HEK293 (cell line): ENCODE results near the gene SCGB3A1.

Experiments
- BCL6B ChIP-seq: fragments of 450-650 bp; formaldehyde crosslinking; IDR thresholded peaks from 2 replicates; pipeline ENCODE4 v1.5.1; 2017; ENCODE audit warnings: missing biosample characterization, missing genetic modification characterization
- FEZF1 ChIP-seq: fragments of 450-650 bp; formaldehyde crosslinking; IDR thresholded peaks from 2 replicates; pipeline ENCODE4 v1.5.1; 2016; ENCODE audit warnings: missing biosample characterization, missing genetic modification characterization
- KLF17 ChIP-seq: fragments of 450-650 bp; formaldehyde crosslinking; IDR thresholded peaks from 2 replicates; pipeline ENCODE4 v1.5.1; 2016; ENCODE audit warnings: missing biosample characterization, missing genetic modification characterization
- KLF9 ChIP-seq: fragments of 450-650 bp; formaldehyde crosslinking; IDR thresholded peaks from 2 replicates; pipeline ENCODE4 v1.5.1; 2016; ENCODE audit warnings: missing biosample characterization, missing genetic modification characterization, low read depth
- MYNN ChIP-seq: fragments of 450-650 bp; formaldehyde crosslinking; IDR thresholded peaks from 2 replicates; pipeline ENCODE4 v1.5.1; 2016; ENCODE audit warnings: missing biosample characterization, missing genetic modification characterization, borderline replicate concordance
- PRDM4 ChIP-seq: fragments of 450-650 bp; formaldehyde crosslinking; IDR thresholded peaks from 2 replicates; pipeline ENCODE4 v1.5.1; 2017; ENCODE audit warnings: missing biosample characterization, missing genetic modification characterization
- TCF7L2 ChIP-seq: IDR thresholded peaks from 2 replicates; pipeline ENCODE4 v1.6.1; 2011; ENCODE audit warnings: low read depth, mild to moderate bottlenecking, inconsistent platforms, low read length, moderate library complexity, borderline replicate concordance
- YY1 ChIP-seq: fragments of 450-650 bp; formaldehyde crosslinking; IDR thresholded peaks from 2 replicates; pipeline ENCODE4 v1.5.1; 2018; ENCODE audit warnings: missing biosample characterization, missing genetic modification characterization
- ZBTB20 ChIP-seq: fragments of 450-650 bp; formaldehyde crosslinking; IDR thresholded peaks from 2 replicates; pipeline ENCODE4 v1.5.1; 2016; ENCODE audit warnings: missing biosample characterization, missing genetic modification characterization
- ZBTB44 ChIP-seq: fragments of 450-650 bp; IDR thresholded peaks from 2 replicates; pipeline ENCODE4 v1.5.1; 2018; ENCODE audit warnings: missing biosample characterization, mild to moderate bottlenecking, missing genetic modification characterization
- ZFP37 ChIP-seq: fragments of 450-650 bp; formaldehyde crosslinking; IDR thresholded peaks from 2 replicates; pipeline ENCODE4 v1.5.1; 2016; ENCODE audit warnings: missing biosample characterization, missing genetic modification characterization
- ZNF19 ChIP-seq: fragments of 450-650 bp; formaldehyde crosslinking; IDR thresholded peaks from 2 replicates; pipeline ENCODE4; 2016; ENCODE audit warnings: missing biosample characterization, missing genetic modification characterization, low read depth
- ZNF311 ChIP-seq: fragments of 450-650 bp; formaldehyde crosslinking; IDR thresholded peaks from 2 replicates; pipeline ENCODE4 v1.5.1; 2017; ENCODE audit warnings: missing biosample characterization, missing genetic modification characterization, borderline replicate concordance
- ZNF449 ChIP-seq: fragments of 450-650 bp; formaldehyde crosslinking; IDR thresholded peaks from 2 replicates; pipeline ENCODE4 v1.5.1; 2017; ENCODE audit warnings: missing biosample characterization, mild to moderate bottlenecking, missing genetic modification characterization, moderate library complexity
- ZNF488 ChIP-seq: fragments of 450-650 bp; formaldehyde crosslinking; IDR thresholded peaks from 2 replicates; pipeline ENCODE4 v1.5.1; 2016; ENCODE audit warnings: missing biosample characterization, missing genetic modification characterization
- ZNF530 ChIP-seq: fragments of 450-650 bp; formaldehyde crosslinking; IDR thresholded peaks from 2 replicates; pipeline ENCODE4 v1.5.1; 2016; ENCODE audit warnings: low read depth, missing biosample characterization, missing genetic modification characterization
- ZNF624 ChIP-seq: fragments of 450-650 bp; formaldehyde crosslinking; IDR thresholded peaks from 2 replicates; pipeline ENCODE4 v1.5.1; 2017; ENCODE audit warnings: missing biosample characterization, missing genetic modification characterization
- ZNF670 ChIP-seq: fragments of 450-650 bp; formaldehyde crosslinking; IDR thresholded peaks from 2 replicates; pipeline ENCODE4 v1.5.1; 2016; ENCODE audit warnings: missing biosample characterization, missing genetic modification characterization, low read depth
- ZNF843 ChIP-seq: fragments of 450-650 bp; formaldehyde crosslinking; IDR thresholded peaks from 2 replicates; pipeline ENCODE4 v1.5.1; 2016; ENCODE audit warnings: missing biosample characterization, missing genetic modification characterization
- ZSCAN18 ChIP-seq: fragments of 450-650 bp; formaldehyde crosslinking; IDR thresholded peaks from 2 replicates; pipeline ENCODE4 v1.5.1; 2016; ENCODE audit warnings: missing biosample characterization, missing genetic modification characterization
- ZSCAN30 ChIP-seq: fragments of 450-650 bp; IDR thresholded peaks from 2 replicates; pipeline ENCODE4 v1.5.1; 2018; ENCODE audit warnings: missing biosample characterization, mild to moderate bottlenecking, missing genetic modification characterization, moderate library complexity
- ZSCAN4 ChIP-seq: fragments of 450-650 bp; formaldehyde crosslinking; IDR thresholded peaks from 2 replicates; pipeline ENCODE4 v1.5.1; 2017; ENCODE audit warnings: missing biosample characterization, missing genetic modification characterization
- ZSCAN5A ChIP-seq: fragments of 450-650 bp; formaldehyde crosslinking; IDR thresholded peaks from 2 replicates; pipeline ENCODE4 v1.5.1; 2016; ENCODE audit warnings: missing biosample characterization, missing genetic modification characterization
- ZXDB ChIP-seq: fragments of 450-650 bp; formaldehyde crosslinking; IDR thresholded peaks from 2 replicates; pipeline ENCODE4 v1.5.1; 2016; ENCODE audit warnings: missing biosample characterization, missing genetic modification characterization

SCGB3A1 gene

GRCh38 chr5:180594311-180595045, 3.2 kb upstream of the SCGB3A1 start (continued):
- TF ChIP-seq ZSCAN5A (no peak), PRDM4 (tag by site-specific recombination) (no peak), MYNN (tag by site-specific recombination) (no peak), ZNF530 (no peak), ZSCAN30 (tag by site-specific recombination) (no peak), TCF7L2 (no peak), FEZF1 (tag by site-specific recombination) (no peak), ZSCAN4 (tag by site-specific recombination) (no peak; the same call in 1 of the 2 replicates), ZNF311 (tag by site-specific recombination) (no peak), ZNF624 (tag by site-specific recombination) (no peak), ZBTB44 (no peak), ZXDB (tag by site-specific recombination) (no peak), ZSCAN18 (tag by site-specific recombination) (no peak), KLF9 (tag by site-specific recombination) (peak; percentile 91), ZNF670 (tag by site-specific recombination) (no peak), KLF17 (tag by site-specific recombination) (peak; percentile 16; the same call in 1 of the 2 replicates), BCL6B (tag by site-specific recombination) (no peak), ZNF449 (tag by site-specific recombination) (no peak), ZFP37 (no peak), ZNF843 (tag by site-specific recombination) (no peak), ZNF19 (tag by site-specific recombination) (no peak), ZNF488 (tag by site-specific recombination) (0 out of 2 replicates have a peak, but pooled peaks have one; percentile 17), ZBTB20 (no peak), YY1 (tag by site-specific recombination) (no peak)
